Lower lobe of right lung (tissue), 2 donors: ENCODE data around the gene THTPA. TPM values are rescaled to one million over a fixed set of nuclear protein-coding genes. Genes with fewer than 3 reads are reported as not detected.

Source experiments
- ATAC-seq, 2 donors: fragments of 200-7000 bp; cut with Tn5 transposase; one replicate each; pipeline ENCODE4 v1.9.1; 2020 to 2022; ENCODE audit warnings: mild to moderate bottlenecking in 2 of 2, moderate library complexity in 2 of 2
- DNase-seq: peaks from one replicate; pipeline ENCODE4 v3.0.0-alpha.2; 2020
- H3K27ac ChIP-seq: fragments of 200-600 bp; one replicate; pipeline ENCODE4 v1.8.0; 2022
- H3K27me3 ChIP-seq: fragments of 200-600 bp; one replicate; pipeline ENCODE4 v1.8.0; 2022; ENCODE audit warnings: low read depth
- H3K36me3 ChIP-seq: fragments of 200-600 bp; one replicate; pipeline ENCODE4 v1.8.0; 2022; ENCODE audit warnings: mild to moderate bottlenecking
- H3K4me1 ChIP-seq: fragments of 200-600 bp; one replicate; pipeline ENCODE4 v1.8.0; 2022
- H3K4me3 ChIP-seq: fragments of 200-600 bp; one replicate; pipeline ENCODE4 v1.8.0; 2022; ENCODE audit warnings: mild to moderate bottlenecking
- H3K9me3 ChIP-seq: fragments of 200-600 bp; one replicate; pipeline ENCODE4 v1.8.0; 2022
- CTCF ChIP-seq: fragments of 200-600 bp; IDR thresholded peaks from one replicate; pipeline ENCODE4 v1.8.0; 2022; ENCODE audit warnings: antibody characterized with exemption, mild to moderate bottlenecking
- intact Hi-C: fragments of 100-400 bp; cut with DNase I; formaldehyde crosslinking; loops from one replicate; pipeline ENCODE4 v1.11.0; 2022
- long read RNA-seq: library from polyadenylated mRNA; unstranded; transcript quantifications from one replicate; pipeline ENCODE4 v2.0.0, GENCODE V29; 2021
- total RNA-seq: library from RNA; stranded (reverse); fragmentation: NEBNext Ultra II Directional; extraction: Animal tissue kit (Norgen Biotek cat#: 25700); gene quantifications from one replicate; pipeline ENCODE4 v1.2.1, GENCODE V29; 2021
- donor health status: DM: no; HTN: yes; CAD: no; lungs with severe emphysema.

The THTPA gene, protein sequence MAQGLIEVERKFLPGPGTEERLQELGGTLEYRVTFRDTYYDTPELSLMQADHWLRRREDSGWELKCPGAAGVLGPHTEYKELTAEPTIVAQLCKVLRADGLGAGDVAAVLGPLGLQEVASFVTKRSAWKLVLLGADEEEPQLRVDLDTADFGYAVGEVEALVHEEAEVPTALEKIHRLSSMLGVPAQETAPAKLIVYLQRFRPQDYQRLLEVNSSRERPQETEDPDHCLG
- total RNA-seq = 19.1 TPM
- long read RNA-seq, transcript THTPA-201 (2 exons, 2,860 nt) = major isoform, 16 of 31 reads
- long read RNA-seq, transcript THTPA-202 (3 exons, 1,779 nt) = minor isoform, 10 of 31 reads
- long read RNA-seq, partial matches to known transcripts = 0 of 31 reads
- long read RNA-seq, other reads (novel, unspliced or antisense) = 0 of 31 reads

DNA sequence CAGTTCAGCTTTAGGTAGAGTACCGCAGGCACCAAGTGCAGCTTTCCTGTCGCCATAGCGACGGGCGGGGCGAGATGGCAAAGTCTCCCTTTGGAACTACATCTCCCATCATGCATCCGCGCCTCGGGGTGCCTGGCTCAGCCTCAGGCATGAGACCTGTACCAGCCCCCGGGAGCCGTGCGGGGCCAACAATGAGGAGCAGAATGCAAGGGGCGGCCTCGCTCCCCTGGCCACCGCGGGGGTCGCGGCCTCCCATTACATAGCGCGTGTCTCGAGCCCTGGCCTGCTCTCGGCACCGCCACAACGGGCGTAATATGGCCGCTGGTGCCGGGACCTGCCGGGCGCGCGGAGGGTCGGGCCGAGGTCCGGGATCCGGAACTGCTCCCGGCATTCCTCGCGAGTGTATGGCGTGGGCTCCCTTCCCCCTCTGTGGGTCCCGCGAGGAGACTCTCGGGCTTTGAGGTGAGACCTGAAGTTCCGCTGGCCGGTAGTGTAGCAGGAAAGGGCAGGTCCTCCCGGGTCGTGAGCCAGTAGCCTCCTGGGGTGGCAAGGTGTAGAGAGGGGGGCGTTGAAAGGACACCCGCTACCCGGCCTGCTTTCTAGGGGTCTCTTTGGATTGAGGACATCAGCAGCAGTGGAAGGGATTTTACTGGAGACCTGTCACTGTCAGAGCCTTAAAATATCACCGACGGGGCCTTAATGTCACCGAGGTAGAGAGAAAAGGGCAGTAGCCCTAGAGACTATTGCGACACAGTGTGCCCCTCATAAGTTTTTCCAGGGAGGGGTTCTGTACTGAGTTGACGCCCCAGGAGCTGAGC lies at the start of gene THTPA:
Gene THTPA (plus strand): TSS at position 390 of the 818 bp plus-strand sequence. CDS start 487 bp downstream, outside the sequence.
- Histone ChIP-seq H3K27me3 (no peaks in the 10 kb centered on the region), H3K9me3 (no peaks in the 10 kb centered on the region), H3K4me3 (peak within 1 kb of the TSS; percentile 97), H3K36me3 (peaks cover 34% of the 10 kb centered on the region), H3K4me1 (peaks cover 23% of the 10 kb centered on the region), H3K27ac (peak within 1 kb of the TSS; percentile 99)
- no peak for TF ChIP-seq CTCF
- DNase-seq = peak; percentile 98
- intact Hi-C loops = no loop called here
- peak; percentile 95 to 97 for ATAC-seq

GRCh38 chr14:23512156-23512555 lies 43.9 kb upstream of the THTPA start:
- Histone ChIP-seq H3K4me3 (no peak overlapping the region), H3K9me3 (no peaks in the 10 kb centered on the region), H3K27ac (no peak overlapping the region), H3K4me1 (no peaks in the 10 kb centered on the region), H3K27me3 (no peaks in the 10 kb centered on the region), H3K36me3 (no peaks in the 10 kb centered on the region)
- no peak for ATAC-seq
- no peak for DNase-seq
- TF ChIP-seq CTCF = no peak
- intact Hi-C loops = no loop called here

GRCh38 chr14:23513005-23513817 lies 42.9 kb upstream of the THTPA start:
- no peak for TF ChIP-seq CTCF
- Histone ChIP-seq H3K27me3 (no peaks in the 10 kb centered on the region), H3K4me3 (no peak overlapping the region), H3K36me3 (no peaks in the 10 kb centered on the region), H3K27ac (no peak overlapping the region), H3K9me3 (no peaks in the 10 kb centered on the region), H3K4me1 (no peaks in the 10 kb centered on the region)
- DNase-seq = no peak
- no peak for ATAC-seq
- intact Hi-C loops = no loop called here

DNA sequence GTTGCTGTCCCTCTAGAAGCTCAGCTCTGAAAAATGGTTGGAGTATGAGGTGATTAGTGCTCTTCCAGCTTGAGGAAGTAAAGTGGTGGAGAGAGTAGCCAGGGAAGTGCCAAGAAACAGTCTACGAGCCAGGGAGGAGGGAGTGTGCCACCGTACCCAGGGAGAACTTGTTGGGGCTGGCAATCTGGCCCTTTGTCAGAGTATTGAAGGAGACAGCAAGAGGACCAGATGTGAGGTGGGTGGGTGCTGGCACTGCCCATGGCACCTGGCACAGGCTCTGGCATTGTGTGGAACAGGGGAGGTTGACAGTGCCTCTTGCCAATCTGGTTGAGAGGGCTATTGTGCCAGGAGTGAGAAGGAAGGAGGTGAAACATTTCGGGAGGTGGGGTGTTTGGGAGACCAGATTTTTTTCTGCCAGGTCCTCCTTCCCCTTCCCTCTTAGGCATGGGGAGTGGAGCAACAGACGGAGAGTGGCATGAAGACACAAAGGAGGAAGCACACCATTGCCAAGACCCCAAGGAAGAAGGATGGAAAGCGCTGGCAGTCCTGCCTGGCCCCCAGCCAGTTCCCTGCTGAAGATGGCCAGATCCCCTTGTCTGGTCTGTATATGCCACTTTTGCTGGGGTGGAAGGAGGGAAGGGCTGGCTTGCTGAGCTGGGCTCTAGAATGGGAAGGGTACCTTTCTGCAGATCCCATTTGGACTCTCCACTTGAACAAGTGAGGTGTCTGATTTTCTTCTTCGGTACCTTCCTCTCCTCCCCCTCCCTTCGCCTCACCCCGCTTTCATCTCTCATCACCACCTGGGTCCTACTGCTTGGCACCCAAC lies 42.0 kb upstream of the THTPA start:
- H3K27ac ChIP-seq = no peak overlapping the region
- DNase-seq (no peak), ATAC-seq (no peak)
- no peaks in the 10 kb centered on the region for H3K27me3 ChIP-seq
- H3K4me1 ChIP-seq = no peaks in the 10 kb centered on the region
- intact Hi-C loops = no loop called here
- H3K36me3 ChIP-seq = no peaks in the 10 kb centered on the region
- TF ChIP-seq CTCF = no peak
- H3K4me3 ChIP-seq = no peak overlapping the region
- no peaks in the 10 kb centered on the region for H3K9me3 ChIP-seq

DNA sequence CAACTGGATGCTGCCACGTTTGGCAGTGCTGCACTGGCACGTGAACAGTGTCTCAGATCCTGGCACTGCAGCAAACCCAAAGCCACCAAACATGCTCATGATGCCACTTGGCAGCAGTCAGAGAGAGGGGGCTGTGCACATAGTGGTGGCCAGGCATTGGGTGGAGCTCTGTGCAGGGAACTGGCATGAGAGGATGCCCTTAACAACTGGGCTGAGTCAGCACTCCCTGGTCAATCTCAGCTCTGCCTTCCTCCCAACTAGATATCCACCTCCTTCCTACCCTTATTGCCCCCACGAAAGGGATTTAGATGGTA lies 41.5 kb upstream of the THTPA start:
- Histone ChIP-seq H3K36me3 (no peaks in the 10 kb centered on the region), H3K27ac (no peak overlapping the region), H3K4me1 (no peaks in the 10 kb centered on the region), H3K4me3 (no peak overlapping the region), H3K9me3 (no peaks in the 10 kb centered on the region), H3K27me3 (no peaks in the 10 kb centered on the region)
- no peak for TF ChIP-seq CTCF
- no peak for DNase-seq
- no peak for ATAC-seq
- intact Hi-C loops = no loop called here
